Measurements from ENCODE around the gene HOXA7.

GRCh38 chr7:27162561-27163287 lies 6.2 kb upstream of the HOXA7 start:
- TF ChIP-seq, protein P1, sequence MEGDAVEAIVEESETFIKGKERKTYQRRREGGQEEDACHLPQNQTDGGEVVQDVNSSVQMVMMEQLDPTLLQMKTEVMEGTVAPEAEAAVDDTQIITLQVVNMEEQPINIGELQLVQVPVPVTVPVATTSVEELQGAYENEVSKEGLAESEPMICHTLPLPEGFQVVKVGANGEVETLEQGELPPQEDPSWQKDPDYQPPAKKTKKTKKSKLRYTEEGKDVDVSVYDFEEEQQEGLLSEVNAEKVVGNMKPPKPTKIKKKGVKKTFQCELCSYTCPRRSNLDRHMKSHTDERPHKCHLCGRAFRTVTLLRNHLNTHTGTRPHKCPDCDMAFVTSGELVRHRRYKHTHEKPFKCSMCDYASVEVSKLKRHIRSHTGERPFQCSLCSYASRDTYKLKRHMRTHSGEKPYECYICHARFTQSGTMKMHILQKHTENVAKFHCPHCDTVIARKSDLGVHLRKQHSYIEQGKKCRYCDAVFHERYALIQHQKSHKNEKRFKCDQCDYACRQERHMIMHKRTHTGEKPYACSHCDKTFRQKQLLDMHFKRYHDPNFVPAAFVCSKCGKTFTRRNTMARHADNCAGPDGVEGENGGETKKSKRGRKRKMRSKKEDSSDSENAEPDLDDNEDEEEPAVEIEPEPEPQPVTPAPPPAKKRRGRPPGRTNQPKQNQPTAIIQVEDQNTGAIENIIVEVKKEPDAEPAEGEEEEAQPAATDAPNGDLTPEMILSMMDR (tag by site-specific recombination; IDR thresholded peaks at IDR 0.05) = no peak
- TF ChIP-seq ZNF768 (tag by site-specific recombination; IDR thresholded peaks at IDR 0.05) = no peak
- no peak for TF ChIP-seq ZNF19 (tag by site-specific recombination; IDR thresholded peaks at IDR 0.05; ENCODE audit: low read depth)
